Stimulated activated CD4-positive, alpha-beta T cell treated with anti-CD3 and anti-CD28 coated beads, Interleukin-1b, Interleukin-23, amount 100 ng/mL, for 4 hours (primary cell): Measurements from ENCODE around the gene ITFG1.
"Not testable (repeated sequence)": the region's sequence is repeated elsewhere in the genome, so short reads cannot be mapped to it uniquely, and the experiment has no call there.

Experiments used
- DNase-seq, 2 donors: peaks; one replicate each; pipeline ENCODE4 v3.0.0-alpha.2; 2020; ENCODE audit warnings: low read depth in 2 of 2

The ITFG1 gene

GRCh38 chr16:47424846-47425245 is 36.0 kb downstream of the ITFG1 start:
- no peak for DNase-seq

- DNase-seq = no peak
These were observed 44.0 kb downstream of the ITFG1 start for GRCh38 chr16:47416869-47417268.

- DNase-seq = no peak
These were observed 47.8 kb downstream of the ITFG1 start for GRCh38 chr16:47413041-47413440.

- DNase-seq = no peak
These were observed 52.4 kb downstream of the ITFG1 start for GRCh38 chr16:47408491-47408890.

GRCh38 chr16:47395733-47396498 is 64.9 kb downstream of the ITFG1 start:
- no peak for DNase-seq

- DNase-seq = no peak
These were observed 68.8 kb downstream of the ITFG1 start for GRCh38 chr16:47392081-47392480.

GRCh38 chr16:47388705-47389104 is 72.2 kb downstream of the ITFG1 start:
- no peak for DNase-seq

GRCh38 chr16:47387026-47387734 is 73.7 kb downstream of the ITFG1 start:
- DNase-seq = no peak

- DNase-seq = no peak
These were observed 74.6 kb downstream of the ITFG1 start for GRCh38 chr16:47386201-47386718.

- no peak for DNase-seq
These were observed 78.5 kb downstream of the ITFG1 start for GRCh38 chr16:47382362-47382761.

- no peak for DNase-seq
These were observed 83.7 kb downstream of the ITFG1 start for GRCh38 chr16:47377154-47377553.

- no peak for DNase-seq
These were observed 85.4 kb downstream of the ITFG1 start for GRCh38 chr16:47375423-47375822.

- no peak for DNase-seq
These were observed 86.2 kb downstream of the ITFG1 start for GRCh38 chr16:47374629-47375028.

GRCh38 chr16:47371271-47372014 is 89.4 kb downstream of the ITFG1 start:
- no peak for DNase-seq

- no peak for DNase-seq
These were observed 90.3 kb downstream of the ITFG1 start for GRCh38 chr16:47370536-47370935.

GRCh38 chr16:47366228-47366627 is 94.6 kb downstream of the ITFG1 start:
- no peak for DNase-seq

- DNase-seq = no peak
These were observed 97.1 kb downstream of the ITFG1 start for GRCh38 chr16:47363761-47364160.

- DNase-seq = no peak
These were observed 101.4 kb downstream of the ITFG1 start for GRCh38 chr16:47359478-47359877.

- DNase-seq = no peak
These were observed 102.0 kb downstream of the ITFG1 start for GRCh38 chr16:47358816-47359215.

GRCh38 chr16:47349029-47349428 is 111.8 kb downstream of the ITFG1 start:
- not testable (repeated sequence) for DNase-seq

- not testable (repeated sequence) for DNase-seq
These were observed 113.7 kb downstream of the ITFG1 start for GRCh38 chr16:47347021-47347696.

- no peak for DNase-seq
These were observed 118.8 kb downstream of the ITFG1 start for GRCh38 chr16:47342055-47342454.
